CD14-positive monocyte (primary cell): ENCODE measurements around the gene KPNA3. TPM values are rescaled to one million over a fixed set of nuclear protein-coding genes. Genes with fewer than 3 reads are reported as not detected.

Source experiments
- DNase-seq, 3 donors: peaks; one replicate each; pipeline ENCODE4 v3.0.0-alpha.2; 2011 to 2022
- H2AFZ ChIP-seq: 2 replicates; pipeline ENCODE4 v1.6.0; 2012; ENCODE audit warnings: mild to moderate bottlenecking, low read depth, low read length, inconsistent platforms; ENCODE audit not compliant: insufficient read depth, poor library complexity, severe bottlenecking
- H3K27ac ChIP-seq, 2 donors: 1 replicate in 1 of 2; 2 replicates in 1 of 2; pipeline ENCODE4 v1.5.1; 2012 to 2013; ENCODE audit warnings: low read length in 2 of 2, control low read depth in 1 of 2, inconsistent platforms in 1 of 2, low read depth in 1 of 2, mild to moderate bottlenecking in 1 of 2
- H3K27me3 ChIP-seq, 2 donors: one replicate each; pipeline versions ENCODE4 v1.6.0 to v1.6.1; 2011 to 2013; ENCODE audit warnings: low read length in 2 of 2; ENCODE audit not compliant: control insufficient read depth in 2 of 2, insufficient read depth in 2 of 2
- H3K36me3 ChIP-seq, 2 donors: replicated peaks in 1 of 2; 1 replicate in 1 of 2; 2 replicates in 1 of 2; pipeline versions ENCODE4 v1.5.1 to v1.6.1; 2012 to 2013; ENCODE audit warnings: low read length in 2 of 2, control low read depth in 1 of 2, inconsistent platforms in 1 of 2, mild to moderate bottlenecking in 1 of 2; ENCODE audit not compliant: insufficient read depth in 2 of 2, control insufficient read depth in 1 of 2
- H3K4me1 ChIP-seq, 2 donors: 1 replicate in 1 of 2; 2 replicates in 1 of 2; pipeline versions ENCODE4 v1.5.1 to v1.6.1; 2012 to 2013; ENCODE audit warnings: low read length in 2 of 2, control low read depth in 1 of 2, inconsistent platforms in 1 of 2, mild to moderate bottlenecking in 1 of 2, moderate library complexity in 1 of 2; ENCODE audit not compliant: insufficient read depth in 2 of 2, control insufficient read depth in 1 of 2
- H3K4me2 ChIP-seq: replicated peaks from 2 replicates; pipeline ENCODE3; 2012; ENCODE audit warnings: low read length, moderate library complexity, mild to moderate bottlenecking; ENCODE audit not compliant: poor library complexity, severe bottlenecking; ENCODE audit errors: extremely low read depth
- H3K4me3 ChIP-seq, 3 experiments: fragments of 200-600 bp in 1 of 3; sonication (generic) in 1 of 3; replicated peaks in 1 of 3; 1 replicate in 2 of 3; 2 replicates in 1 of 3; pipeline ENCODE4 v1.5.1; 2011 to 2013; ENCODE audit warnings: low read length in 3 of 3, mild to moderate bottlenecking in 3 of 3, control low read depth in 2 of 3, low read depth in 2 of 3, inconsistent platforms in 1 of 3, moderate library complexity in 1 of 3
- H3K79me2 ChIP-seq: 2 replicates; pipeline ENCODE4 v1.6.0; 2012; ENCODE audit warnings: mild to moderate bottlenecking, control low read depth, inconsistent platforms, low read length, moderate library complexity; ENCODE audit not compliant: insufficient read depth
- H3K9ac ChIP-seq: 2 replicates; pipeline ENCODE4 v1.6.0; 2017; ENCODE audit warnings: low read length, mild to moderate bottlenecking; ENCODE audit not compliant: insufficient read depth, poor library complexity, severe bottlenecking
- H3K9me3 ChIP-seq, 2 donors: replicated peaks in 1 of 2; 1 replicate in 1 of 2; 2 replicates in 1 of 2; pipeline versions ENCODE4 v1.5.1 to v1.6.1; 2012 to 2013; ENCODE audit warnings: low read length in 2 of 2, control low read depth in 1 of 2; ENCODE audit not compliant: control insufficient read depth in 1 of 2, insufficient read depth in 1 of 2
- H4K20me1 ChIP-seq: 2 replicates; pipeline ENCODE4 v1.6.0; 2012; ENCODE audit warnings: mild to moderate bottlenecking, low read length, control low read depth, moderate library complexity; ENCODE audit not compliant: insufficient read depth
- H3K27ac Mint-ChIP-seq, 7 donors: one replicate each; pipeline ENCODE4 v1.8.0; 2020; ENCODE audit warnings: mild to moderate bottlenecking in 7 of 7, mixed read lengths in 7 of 7, moderate library complexity in 6 of 7, inconsistent platforms in 2 of 7
- H3K27me3 Mint-ChIP-seq, 3 donors: one replicate each; pipeline ENCODE4 v1.8.0; 2021 to 2022; ENCODE audit warnings: low read depth in 3 of 3, mild to moderate bottlenecking in 3 of 3, mixed read lengths in 3 of 3, moderate library complexity in 3 of 3, inconsistent platforms in 1 of 3
- H3K36me3 Mint-ChIP-seq, 2 donors: one replicate each; pipeline ENCODE4 v1.8.0; 2020; ENCODE audit warnings: mixed read lengths in 2 of 2, inconsistent platforms in 1 of 2, mild to moderate bottlenecking in 1 of 2
- H3K4me1 Mint-ChIP-seq: one replicate; pipeline ENCODE4 v1.8.0; 2020; ENCODE audit warnings: mild to moderate bottlenecking, mixed read lengths
- H3K4me3 Mint-ChIP-seq, 2 donors: one replicate each; pipeline ENCODE4 v1.8.0; 2020; ENCODE audit warnings: mild to moderate bottlenecking in 2 of 2, mixed read lengths in 2 of 2, moderate library complexity in 1 of 2
- H3K9me3 Mint-ChIP-seq, 7 donors: one replicate each; pipeline ENCODE4 v1.8.0; 2020 to 2022; ENCODE audit warnings: mixed read lengths in 7 of 7, mild to moderate bottlenecking in 6 of 7, moderate library complexity in 6 of 7, inconsistent platforms in 2 of 7
- WGBS: methylation state at CpG from one replicate; pipeline ENCODE4 v1.1.5; 2013; ENCODE audit warnings: missing lambda C conversion rate; ENCODE audit not compliant: insufficient coverage; 5-methylcytosine and 5-hydroxymethylcytosine counted together
- intact Hi-C, 2 donors: fragments of 100-400 bp; cut with micrococcal nuclease; formaldehyde crosslinking; loops; one replicate each; pipeline versions ENCODE4 v1.15.0 to v1.15.1; 2023
- polyA plus RNA-seq, 3 donors: library from polyadenylated mRNA; depleted of rRNA in 1 of 3; unstranded in 2 of 3; stranded (reverse) in 1 of 3; fragments of 300-500 nt in 2 of 3; fragments of >200 nt in 1 of 3; fragmentation: Illumina TruSeq in 2 of 3; gene quantifications; 1 replicate in 2 of 3; 2 replicates in 1 of 3; pipeline ENCODE4 v1.2.3, GENCODE V29; 2012 to 2021
- TF ChIP-seq, protein P1 (sequence below): fragments of 200-600 bp; IDR thresholded peaks from one replicate; pipeline ENCODE4 v1.8.0; 2022; ENCODE audit warnings: antibody characterized with exemption, mild to moderate bottlenecking

Gene KPNA3
- polyA plus RNA-seq, 3 donors, result 11.5 to 15.3 (median 12.8) TPM

- Histone ChIP-seq H3K36me3 (no peaks in the 10 kb centered on the region), H3K9me3 (no peaks in the 10 kb centered on the region), H3K27ac (no peak overlapping the region), H2AFZ (no peak overlapping the region), H3K27me3 (no peaks in the 10 kb centered on the region), H3K4me3 (no peak overlapping the region), H3K79me2 (no peaks in the 10 kb centered on the region), H4K20me1 (no peaks in the 10 kb centered on the region), H3K4me1 (no peaks in the 10 kb centered on the region), H3K4me2 (no peak overlapping the region), H3K9ac (no peak overlapping the region)
- H3K9me3 Mint-ChIP-seq, result peaks cover 0 to 3% (median 0%) of the 10 kb centered on the region in 7 donors
- 88% methylated on average over 3 of the region's 4 CpGs for WGBS
- peaks cover 4 to 15% of the 10 kb centered on the region in 2 donors for H3K36me3 Mint-ChIP-seq
- intact Hi-C loops, result loop anchor here in 1 of 2 donors (10.0 kb wide), 1 partner anchor 103 kb away; no protein-coding TSS in a partner anchor
- TF ChIP-seq, protein P1, sequence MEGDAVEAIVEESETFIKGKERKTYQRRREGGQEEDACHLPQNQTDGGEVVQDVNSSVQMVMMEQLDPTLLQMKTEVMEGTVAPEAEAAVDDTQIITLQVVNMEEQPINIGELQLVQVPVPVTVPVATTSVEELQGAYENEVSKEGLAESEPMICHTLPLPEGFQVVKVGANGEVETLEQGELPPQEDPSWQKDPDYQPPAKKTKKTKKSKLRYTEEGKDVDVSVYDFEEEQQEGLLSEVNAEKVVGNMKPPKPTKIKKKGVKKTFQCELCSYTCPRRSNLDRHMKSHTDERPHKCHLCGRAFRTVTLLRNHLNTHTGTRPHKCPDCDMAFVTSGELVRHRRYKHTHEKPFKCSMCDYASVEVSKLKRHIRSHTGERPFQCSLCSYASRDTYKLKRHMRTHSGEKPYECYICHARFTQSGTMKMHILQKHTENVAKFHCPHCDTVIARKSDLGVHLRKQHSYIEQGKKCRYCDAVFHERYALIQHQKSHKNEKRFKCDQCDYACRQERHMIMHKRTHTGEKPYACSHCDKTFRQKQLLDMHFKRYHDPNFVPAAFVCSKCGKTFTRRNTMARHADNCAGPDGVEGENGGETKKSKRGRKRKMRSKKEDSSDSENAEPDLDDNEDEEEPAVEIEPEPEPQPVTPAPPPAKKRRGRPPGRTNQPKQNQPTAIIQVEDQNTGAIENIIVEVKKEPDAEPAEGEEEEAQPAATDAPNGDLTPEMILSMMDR, result no peak
- H3K27ac Mint-ChIP-seq, result peak overlapping the region in 1 of 7 donors; percentile 7
- H3K27me3 Mint-ChIP-seq, result no peaks in the 10 kb centered on the region
- H3K4me3 Mint-ChIP-seq, result no peak overlapping the region
- H3K4me1 Mint-ChIP-seq, result no peaks in the 10 kb centered on the region
- no peak for DNase-seq
These were observed 110.5 kb downstream of the KPNA3 start for GRCh38 chr13:49681842-49682435.

- no peaks in the 10 kb centered on the region for H3K27me3 ChIP-seq
- no peak overlapping the region for H3K9ac ChIP-seq
- H4K20me1 ChIP-seq, result no peaks in the 10 kb centered on the region
- TF ChIP-seq, protein P1, result no peak
- no peaks in the 10 kb centered on the region for H3K79me2 ChIP-seq
- no peak for DNase-seq
- no peaks in the 10 kb centered on the region for H3K9me3 ChIP-seq
- H3K4me1 ChIP-seq, result no peaks in the 10 kb centered on the region
- Mint-ChIP-seq H3K27me3 (no peaks in the 10 kb centered on the region), H3K27ac (peak overlapping the region in 1 of 7 donors; percentile 29), H3K36me3 (peaks cover 2 to 12% of the 10 kb centered on the region in 2 donors), H3K4me3 (no peak overlapping the region), H3K4me1 (no peaks in the 10 kb centered on the region), H3K9me3 (peaks cover 0 to 3% (median 0%) of the 10 kb centered on the region in 7 donors)
- H3K27ac ChIP-seq, result no peak overlapping the region
- no peak overlapping the region for H3K4me2 ChIP-seq
- H3K36me3 ChIP-seq, result no peaks in the 10 kb centered on the region
- no peak overlapping the region for H2AFZ ChIP-seq
- H3K4me3 ChIP-seq, result no peak overlapping the region
- WGBS, result 86% methylated on average over 2 of the region's 3 CpGs
- intact Hi-C loops, result loop anchor here in 1 of 2 donors (10.0 kb wide), 1 partner anchor 1386 kb away; no protein-coding TSS in a partner anchor
These were observed 113.2 kb downstream of the KPNA3 start for GRCh38 chr13:49679246-49679645.
